Astrocyte (in vitro differentiated cells and primary cell): ENCODE measurements around the gene IGSF22.
"Not testable (repeated sequence)": the region's sequence is repeated elsewhere in the genome, so short reads cannot be mapped to it uniquely, and the experiment has no call there.

Experiments used
- CTCF ChIP-seq: IDR thresholded peaks from 2 replicates; pipeline ENCODE4 v1.5.1; 2011; ENCODE audit warnings: low read depth, mild to moderate bottlenecking, inconsistent platforms, low read length, moderate library complexity; ENCODE audit not compliant: insufficient read depth
- EZH2 ChIP-seq: IDR thresholded peaks from 2 replicates; pipeline ENCODE4 v1.6.1; 2012; ENCODE audit warnings: mild to moderate bottlenecking, low read length, inconsistent platforms; ENCODE audit not compliant: insufficient read depth

- TF ChIP-seq CTCF, EZH2: not testable (repeated sequence)
These were observed 53.8 kb downstream of the IGSF22 start for GRCh38 chr11:18672209-18672608.
